ENCODE measurements around the gene ABCB4.

The ABCB4 gene

GRCh38 chr7:87505557-87506245 lies 30.2 kb upstream of the ABCB4 start:
- Histone ChIP-seq H3K9ac (ENCODE audit: low read depth, low read length) (no peak overlapping the region), H3K27ac (ENCODE audit: low read length) (no peak overlapping the region), H3K27me3 (ENCODE audit: insufficient read depth, low read length) (no peaks in the 10 kb centered on the region), H3K4me1 (ENCODE audit: insufficient read depth, low read length) (no peaks in the 10 kb centered on the region), H3K9me3 (ENCODE audit: insufficient read depth, low read depth, low read length) (no peaks in the 10 kb centered on the region), H3K36me3 (ENCODE audit: insufficient read depth, low read depth, low read length) (no peaks in the 10 kb centered on the region), H3K4me3 (ENCODE audit: low read length) (no peak overlapping the region)

GRCh38 chr7:87505122-87505521 lies 29.6 kb upstream of the ABCB4 start:
- Histone ChIP-seq H3K9me3 (ENCODE audit: insufficient read depth, low read depth, low read length) (no peaks in the 10 kb centered on the region), H3K27me3 (ENCODE audit: insufficient read depth, low read length) (no peaks in the 10 kb centered on the region), H3K36me3 (ENCODE audit: insufficient read depth, low read depth, low read length) (no peaks in the 10 kb centered on the region), H3K9ac (ENCODE audit: low read depth, low read length) (no peak overlapping the region), H3K4me1 (ENCODE audit: insufficient read depth, low read length) (no peaks in the 10 kb centered on the region), H3K27ac (ENCODE audit: low read length) (no peak overlapping the region), H3K4me3 (ENCODE audit: low read length) (no peak overlapping the region)

GRCh38 chr7:87499494-87499893 lies 24.0 kb upstream of the ABCB4 start:
- no peak overlapping the region for H3K4me3 ChIP-seq (ENCODE audit: low read length)
- no peaks in the 10 kb centered on the region for H3K36me3 ChIP-seq (ENCODE audit: insufficient read depth, low read depth, low read length)
- no peaks in the 10 kb centered on the region for H3K4me1 ChIP-seq (ENCODE audit: insufficient read depth, low read length)
- H3K27me3 ChIP-seq (ENCODE audit: insufficient read depth, low read length): no peaks in the 10 kb centered on the region
- H3K27ac ChIP-seq (ENCODE audit: low read length): no peak overlapping the region
- H3K9ac ChIP-seq (ENCODE audit: low read depth, low read length): no peak overlapping the region
- 0 out of 2 replicates have a peak, but pooled peaks cover 2% of the 10 kb centered on the region for H3K9me3 ChIP-seq (ENCODE audit: insufficient read depth, low read depth, low read length)

GRCh38 chr7:87498893-87499292 lies 23.4 kb upstream of the ABCB4 start:
- no peak overlapping the region for H3K4me3 ChIP-seq (ENCODE audit: low read length)
- no peaks in the 10 kb centered on the region for H3K27me3 ChIP-seq (ENCODE audit: insufficient read depth, low read length)
- no peak overlapping the region for H3K27ac ChIP-seq (ENCODE audit: low read length)
- no peaks in the 10 kb centered on the region for H3K36me3 ChIP-seq (ENCODE audit: insufficient read depth, low read depth, low read length)
- no peak overlapping the region for H3K9ac ChIP-seq (ENCODE audit: low read depth, low read length)
- H3K9me3 ChIP-seq (ENCODE audit: insufficient read depth, low read depth, low read length): 0 out of 2 replicates have a peak, but pooled peaks cover 5% of the 10 kb centered on the region
- no peaks in the 10 kb centered on the region for H3K4me1 ChIP-seq (ENCODE audit: insufficient read depth, low read length)

GRCh38 chr7:87497482-87497881 lies 22.0 kb upstream of the ABCB4 start:
- no peaks in the 10 kb centered on the region for H3K27me3 ChIP-seq (ENCODE audit: insufficient read depth, low read length)
- H3K36me3 ChIP-seq (ENCODE audit: insufficient read depth, low read depth, low read length): no peaks in the 10 kb centered on the region
- no peaks in the 10 kb centered on the region for H3K4me1 ChIP-seq (ENCODE audit: insufficient read depth, low read length)

GRCh38 chr7:87495366-87495765 lies 19.9 kb upstream of the ABCB4 start:
- no peak overlapping the region for H3K9ac ChIP-seq (ENCODE audit: low read depth, low read length)
- no peak overlapping the region for H3K4me3 ChIP-seq (ENCODE audit: low read length)

More at GRCh38 chr7:87497482-87497881, 22.0 kb upstream of the ABCB4 start:
- Histone ChIP-seq H3K27ac (ENCODE audit: low read length) (no peak overlapping the region), H3K9me3 (ENCODE audit: insufficient read depth, low read depth, low read length) (0 out of 2 replicates have a peak, but pooled peaks cover 5% of the 10 kb centered on the region), H3K4me3 (ENCODE audit: low read length) (no peak overlapping the region), H3K9ac (ENCODE audit: low read depth, low read length) (no peak overlapping the region)

GRCh38 chr7:87494454-87494853 lies 19.0 kb upstream of the ABCB4 start:
- no peak overlapping the region for H3K4me3 ChIP-seq (ENCODE audit: low read length)
- no peaks in the 10 kb centered on the region for H3K4me1 ChIP-seq (ENCODE audit: insufficient read depth, low read length)
- no peaks in the 10 kb centered on the region for H3K36me3 ChIP-seq (ENCODE audit: insufficient read depth, low read depth, low read length)
- no peak overlapping the region for H3K9ac ChIP-seq (ENCODE audit: low read depth, low read length)
- H3K27me3 ChIP-seq (ENCODE audit: insufficient read depth, low read length): no peaks in the 10 kb centered on the region
- 0 out of 2 replicates have a peak, but pooled peaks cover 5% of the 10 kb centered on the region for H3K9me3 ChIP-seq (ENCODE audit: insufficient read depth, low read depth, low read length)
- H3K27ac ChIP-seq (ENCODE audit: low read length): no peak overlapping the region

More at GRCh38 chr7:87495366-87495765, 19.9 kb upstream of the ABCB4 start:
- Histone ChIP-seq H3K9me3 (ENCODE audit: insufficient read depth, low read depth, low read length) (0 out of 2 replicates have a peak, but pooled peaks cover 5% of the 10 kb centered on the region), H3K27ac (ENCODE audit: low read length) (no peak overlapping the region), H3K27me3 (ENCODE audit: insufficient read depth, low read length) (no peaks in the 10 kb centered on the region), H3K4me1 (ENCODE audit: insufficient read depth, low read length) (no peaks in the 10 kb centered on the region), H3K36me3 (ENCODE audit: insufficient read depth, low read depth, low read length) (no peaks in the 10 kb centered on the region)

- H3K36me3 ChIP-seq (ENCODE audit: insufficient read depth, low read depth, low read length): no peaks in the 10 kb centered on the region
- H3K27ac ChIP-seq (ENCODE audit: low read length): no peak overlapping the region
- no peak overlapping the region for H3K4me3 ChIP-seq (ENCODE audit: low read length)
- H3K9me3 ChIP-seq (ENCODE audit: insufficient read depth, low read depth, low read length): no peaks in the 10 kb centered on the region
- H3K27me3 ChIP-seq (ENCODE audit: insufficient read depth, low read length): no peaks in the 10 kb centered on the region
- no peaks in the 10 kb centered on the region for H3K4me1 ChIP-seq (ENCODE audit: insufficient read depth, low read length)
- H3K9ac ChIP-seq (ENCODE audit: low read depth, low read length): no peak overlapping the region
Observed at GRCh38 chr7:87483131-87483530, 7.7 kb upstream of the ABCB4 start.

- H3K9me3 ChIP-seq (ENCODE audit: insufficient read depth, low read depth, low read length): no peaks in the 10 kb centered on the region
- H3K27me3 ChIP-seq (ENCODE audit: insufficient read depth, low read length): peaks cover 6% of the 10 kb centered on the region
Observed at GRCh38 chr7:87482115-87482514, 6.6 kb upstream of the ABCB4 start.

GRCh38 chr7:87480386-87480785 lies 4.9 kb upstream of the ABCB4 start:
- Histone ChIP-seq H3K9me3 (ENCODE audit: insufficient read depth, low read depth, low read length) (no peaks in the 10 kb centered on the region), H3K27ac (ENCODE audit: low read length) (no peak overlapping the region), H3K9ac (ENCODE audit: low read depth, low read length) (no peak overlapping the region), H3K27me3 (ENCODE audit: insufficient read depth, low read length) (peaks cover 23% of the 10 kb centered on the region), H3K36me3 (ENCODE audit: insufficient read depth, low read depth, low read length) (no peaks in the 10 kb centered on the region), H3K4me1 (ENCODE audit: insufficient read depth, low read length) (no peaks in the 10 kb centered on the region), H3K4me3 (ENCODE audit: low read length) (no peak overlapping the region)

More at GRCh38 chr7:87482115-87482514, 6.6 kb upstream of the ABCB4 start:
- no peaks in the 10 kb centered on the region for H3K36me3 ChIP-seq (ENCODE audit: insufficient read depth, low read depth, low read length)
- no peak overlapping the region for H3K27ac ChIP-seq (ENCODE audit: low read length)
- no peak overlapping the region for H3K9ac ChIP-seq (ENCODE audit: low read depth, low read length)
- no peak overlapping the region for H3K4me3 ChIP-seq (ENCODE audit: low read length)
- no peaks in the 10 kb centered on the region for H3K4me1 ChIP-seq (ENCODE audit: insufficient read depth, low read length)

- Histone ChIP-seq H3K27ac (ENCODE audit: low read length) (no peak overlapping the region), H3K9me3 (ENCODE audit: insufficient read depth, low read depth, low read length) (no peaks in the 10 kb centered on the region), H3K4me3 (ENCODE audit: low read length) (no peak overlapping the region), H3K27me3 (ENCODE audit: insufficient read depth, low read length) (peaks cover 27% of the 10 kb centered on the region), H3K9ac (ENCODE audit: low read depth, low read length) (no peak overlapping the region), H3K4me1 (ENCODE audit: insufficient read depth, low read length) (0 out of 2 replicates have a peak, but pooled peaks cover 1% of the 10 kb centered on the region), H3K36me3 (ENCODE audit: insufficient read depth, low read depth, low read length) (no peaks in the 10 kb centered on the region)
Observed at GRCh38 chr7:87479951-87480350, 4.5 kb upstream of the ABCB4 start.

GRCh38 chr7:87476179-87476557 lies 688 bp upstream of the ABCB4 start:
- Histone ChIP-seq H3K4me1 (ENCODE audit: insufficient read depth, low read length) (0 out of 2 replicates have a peak, but pooled peaks cover 4% of the 10 kb centered on the region), H3K27me3 (ENCODE audit: insufficient read depth, low read length) (peaks cover 47% of the 10 kb centered on the region), H3K9ac (ENCODE audit: low read depth, low read length) (no peak overlapping the region), H3K4me3 (ENCODE audit: low read length) (peak overlapping the region; percentile 57; the same call in 1 of the 2 replicates), H3K9me3 (ENCODE audit: insufficient read depth, low read depth, low read length) (no peaks in the 10 kb centered on the region), H3K36me3 (ENCODE audit: insufficient read depth, low read depth, low read length) (no peaks in the 10 kb centered on the region), H3K27ac (ENCODE audit: low read length) (no peak overlapping the region)
